Spleen (tissue), 11 donors: ENCODE results near the gene DLG2. TPM values are rescaled to one million over a fixed set of nuclear protein-coding genes. Genes with fewer than 3 reads are reported as not detected.

Experiments
- DNase-seq: peaks from one replicate; pipeline ENCODE4 v3.0.0-alpha.2; 2020
- H3K27ac ChIP-seq, 8 donors: fragments of 200-600 bp; sonication (generic) in 7 of 8; 1 replicate in 4 of 8; 2 replicates in 4 of 8; pipeline versions ENCODE4 v1.5.0 to v1.8.0; 2016 to 2021; ENCODE audit warnings: inconsistent platforms in 4 of 8, mild to moderate bottlenecking in 4 of 8, moderate library complexity in 1 of 8
- H3K27me3 ChIP-seq, 7 donors: fragments of 200-600 bp; sonication (generic) in 6 of 7; replicated peaks in 1 of 7; 1 replicate in 4 of 7; 2 replicates in 3 of 7; pipeline versions ENCODE4 v1.5.0 to v1.8.0; 2016 to 2021; ENCODE audit warnings: inconsistent platforms in 3 of 7, mild to moderate bottlenecking in 1 of 7
- H3K36me3 ChIP-seq, 6 donors: fragments of 200-600 bp; sonication (generic) in 5 of 6; 1 replicate in 4 of 6; 2 replicates in 2 of 6; pipeline versions ENCODE4 v1.5.0 to v1.8.0; 2016 to 2021; ENCODE audit warnings: inconsistent platforms in 2 of 6
- H3K4me1 ChIP-seq, 6 donors: fragments of 200-600 bp; sonication (generic) in 5 of 6; 1 replicate in 3 of 6; 2 replicates in 3 of 6; pipeline versions ENCODE4 v1.5.0 to v1.8.0; 2016 to 2021; ENCODE audit warnings: inconsistent platforms in 3 of 6
- H3K4me3 ChIP-seq, 8 donors: fragments of 200-600 bp; sonication (generic) in 7 of 8; 1 replicate in 4 of 8; 2 replicates in 4 of 8; pipeline versions ENCODE4 v1.5.0 to v1.8.0; 2016 to 2021; ENCODE audit warnings: inconsistent platforms in 4 of 8, mild to moderate bottlenecking in 4 of 8, moderate library complexity in 2 of 8
- H3K9me3 ChIP-seq, 8 donors: fragments of 200-600 bp; sonication (generic) in 7 of 8; 1 replicate in 4 of 8; 2 replicates in 4 of 8; pipeline versions ENCODE4 v1.5.0 to v1.8.0; 2016 to 2021; ENCODE audit warnings: inconsistent platforms in 4 of 8
- CTCF ChIP-seq, 11 experiments: fragments of 200-600 bp in 7 of 11; fragments of 450-650 bp in 4 of 11; sonication (generic) in 4 of 11; IDR thresholded peaks in 8 of 11; conservative IDR thresholded peaks in 3 of 11; 1 replicate in 7 of 11; 2 replicates in 4 of 11; pipeline versions ENCODE4 v1.4.0 to v1.8.0; 2016 to 2021; ENCODE audit warnings: antibody characterized with exemption in 11 of 11, inconsistent platforms in 4 of 11, mild to moderate bottlenecking in 1 of 11
- POLR2A ChIP-seq, 3 donors: fragments of 450-650 bp; IDR thresholded peaks; one replicate each; pipeline ENCODE4 v1.5.1; 2017; ENCODE audit warnings: antibody characterized with exemption in 3 of 3, mild to moderate bottlenecking in 1 of 3
- POLR2AphosphoS5 ChIP-seq, 3 donors: sonication (generic); formaldehyde crosslinking; IDR thresholded peaks; one replicate each; pipeline ENCODE4 v1.5.1; 2017; ENCODE audit warnings: antibody characterized with exemption in 3 of 3
- WGBS, 5 donors: extraction: QIAGEN DNeasy Blood & Tissue Kit in 3 of 5; methylation state at CpG; one replicate each; pipeline versions ENCODE4 v1.1.5 to v1.1.7; 2013 to 2018; 5-methylcytosine and 5-hydroxymethylcytosine counted together
- intact Hi-C: fragments of 100-400 bp; cut with DNase I; formaldehyde crosslinking; loops from one replicate; pipeline ENCODE4 v1.15.0; 2023; ENCODE audit warnings: low total_unique reads
- polyA plus RNA-seq, 3 donors: library from polyadenylated mRNA; stranded (reverse); fragments of 200-250 nt; gene quantifications; one replicate each; pipeline ENCODE4 v1.2.1, GENCODE V29; 2013
- total RNA-seq, 7 donors: library from RNA; depleted of rRNA in 3 of 7; stranded (reverse); fragments of >200 nt in 3 of 7; fragmentation: NEBNext Ultra II Directional in 4 of 7; extraction: Animal tissue kit (Norgen Biotek cat#: 25700) in 4 of 7; gene quantifications; one replicate each; pipeline versions ENCODE4 v1.1.0 to v1.2.1, GENCODE V29; 2016 to 2021
- donor health status: healthy with polysubstance abuse.
- donor health status: DM: no; HTN: no; CAD: no; lungs with moderate emphysema.
- donor health status: DM: no; HTN: no; CAD: no.
- donor health status: Bipolar disorder and iron deficiency.
- donor health status: healthy.
- donor health status: DM: no; HTN: no; CAD: no.
- donor health status: DM: yes; HTN: yes; CAD: no.

Gene DLG2
- total and polyA plus RNA-seq, 10 donors = 0.43 to 12.7 (median 7.9) TPM

GRCh38 chr11:84829162-84829561, 798.0 kb downstream of the DLG2 start:
- 61 to 94% (median 84%) methylated on average over 2 of the region's 2 CpGs for WGBS, 5 donors
- no peaks in the 10 kb centered on the region for H3K27me3 ChIP-seq
- intact Hi-C loops = no loop called here
- no peak overlapping the region for H3K27ac ChIP-seq
- H3K36me3 ChIP-seq = no peaks in the 10 kb centered on the region
- no peaks in the 10 kb centered on the region for H3K9me3 ChIP-seq
- DNase-seq = no peak
- no peak overlapping the region for H3K4me3 ChIP-seq
- H3K4me1 ChIP-seq = no peaks in the 10 kb centered on the region
- TF ChIP-seq CTCF (IDR thresholded peaks at IDR 0.05 in 8 of 11, conservative IDR thresholded peaks at IDR 0.05 in 3 of 11) (no peak), POLR2A (IDR thresholded peaks at IDR 0.05) (no peak), POLR2AphosphoS5 (IDR thresholded peaks at IDR 0.05) (no peak)

DNA sequence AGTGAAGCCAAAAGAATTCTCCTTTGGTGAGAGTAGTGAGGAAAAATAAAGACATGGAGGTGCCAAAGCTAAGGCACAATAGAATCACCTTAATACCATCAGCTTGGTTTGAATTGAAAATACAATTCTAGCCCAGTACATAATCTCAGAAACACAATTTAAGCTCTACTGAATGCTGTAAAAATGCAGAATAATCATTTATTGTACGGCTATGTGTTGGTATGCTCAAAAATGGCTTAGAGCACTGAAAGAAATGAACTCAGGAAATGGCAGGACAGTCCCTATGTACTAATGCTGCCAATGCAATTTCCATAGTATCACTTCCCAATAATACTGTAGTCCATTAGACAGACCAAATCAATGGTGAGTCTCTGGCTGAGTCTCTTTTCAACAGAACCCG, 798.5 kb downstream of the DLG2 start:
- H3K4me3 ChIP-seq = no peak overlapping the region
- H3K27ac ChIP-seq = no peak overlapping the region
- 81 to 95% (median 89%) methylated on average over 2 of the region's 2 CpGs for WGBS, 5 donors
- DNase-seq = no peak
- H3K9me3 ChIP-seq = no peaks in the 10 kb centered on the region
- TF ChIP-seq POLR2AphosphoS5 (IDR thresholded peaks at IDR 0.05) (no peak), CTCF (IDR thresholded peaks at IDR 0.05 in 8 of 11, conservative IDR thresholded peaks at IDR 0.05 in 3 of 11) (no peak), POLR2A (IDR thresholded peaks at IDR 0.05) (no peak)
- H3K36me3 ChIP-seq = no peaks in the 10 kb centered on the region
- H3K4me1 ChIP-seq = no peaks in the 10 kb centered on the region
- intact Hi-C loops = no loop called here
- no peaks in the 10 kb centered on the region for H3K27me3 ChIP-seq

DNA sequence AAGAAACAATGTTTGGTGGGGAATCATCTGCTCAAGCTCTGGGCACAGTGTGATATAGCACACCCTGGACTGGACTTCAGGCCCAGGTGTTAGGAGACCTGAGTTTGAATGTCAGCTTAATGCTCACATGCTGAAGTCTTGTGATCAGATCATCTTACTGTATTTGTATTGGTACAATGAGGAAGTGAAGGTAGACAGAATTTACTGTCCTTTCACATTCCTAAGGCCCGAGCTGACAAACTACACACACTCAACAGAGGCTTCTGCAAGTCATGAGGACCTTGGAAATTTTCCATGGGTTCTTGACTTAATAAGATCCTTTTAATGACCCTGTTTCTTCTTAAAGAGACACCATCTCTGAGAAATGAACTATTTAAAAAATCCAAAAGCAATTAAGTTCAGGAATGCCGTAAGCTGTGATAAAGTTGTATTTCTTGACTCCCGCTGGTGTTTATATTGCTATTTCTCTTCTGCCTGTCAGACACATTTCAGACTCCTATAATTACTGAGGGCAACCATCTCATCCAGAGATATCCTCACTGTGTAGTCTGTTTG, 802.0 kb downstream of the DLG2 start:
- no peaks in the 10 kb centered on the region for H3K4me1 ChIP-seq
- no peak overlapping the region for H3K4me3 ChIP-seq
- intact Hi-C loops = no loop called here
- 77 to 83% (median 80%) methylated on average over 3 of the region's 3 CpGs for WGBS, 5 donors
- no peak for DNase-seq
- H3K27ac ChIP-seq = no peak overlapping the region
- no peaks in the 10 kb centered on the region for H3K9me3 ChIP-seq
- H3K36me3 ChIP-seq = no peaks in the 10 kb centered on the region
- TF ChIP-seq POLR2A (IDR thresholded peaks at IDR 0.05) = no peak
- no peak for TF ChIP-seq POLR2AphosphoS5 (IDR thresholded peaks at IDR 0.05)
- TF ChIP-seq CTCF (IDR thresholded peaks at IDR 0.05 in 8 of 11, conservative IDR thresholded peaks at IDR 0.05 in 3 of 11) = no peak
- no peaks in the 10 kb centered on the region for H3K27me3 ChIP-seq

GRCh38 chr11:84824624-84825023, 802.5 kb downstream of the DLG2 start:
- H3K4me3 ChIP-seq = no peak overlapping the region
- no peaks in the 10 kb centered on the region for H3K27me3 ChIP-seq
- H3K9me3 ChIP-seq = no peaks in the 10 kb centered on the region
- H3K4me1 ChIP-seq = no peaks in the 10 kb centered on the region
- no peaks in the 10 kb centered on the region for H3K36me3 ChIP-seq
- no peak overlapping the region for H3K27ac ChIP-seq
- intact Hi-C loops = no loop called here
- 74 to 87% (median 75%) methylated on average over 3 of the region's 3 CpGs for WGBS, 5 donors
- no peak for DNase-seq
- TF ChIP-seq CTCF (IDR thresholded peaks at IDR 0.05 in 8 of 11, conservative IDR thresholded peaks at IDR 0.05 in 3 of 11) (no peak), POLR2AphosphoS5 (IDR thresholded peaks at IDR 0.05) (no peak), POLR2A (IDR thresholded peaks at IDR 0.05) (no peak)
